CD8-positive, alpha-beta memory T cell (primary cell): ENCODE results near the gene IGHMBP2. TPM values are rescaled to one million over a fixed set of nuclear protein-coding genes. Genes with fewer than 3 reads are reported as not detected.

Experiments
- CTCF ChIA-PET: fragments of 350-600 bp; sonication (Branson Sonifier 250); formaldehyde crosslinking; loops from one replicate; lab custom pipeline; 2021; ENCODE audit warnings: antibody characterized with exemption; lab: Charles Lee
- POLR2A ChIA-PET: fragments of 350-600 bp; sonication (Branson Sonifier 250); formaldehyde crosslinking; loops from one replicate; lab custom pipeline; 2021; ENCODE audit warnings: antibody characterized with exemption; lab: Charles Lee
- DNase-seq, 5 donors: peaks; one replicate each; pipeline versions ENCODE4 v3.0.0 to v3.0.0-alpha.2; 2020 to 2022; ENCODE audit warnings: mixed read lengths in 1 of 5
- H3K27ac ChIP-seq: one replicate; pipeline ENCODE4 v1.7.0; 2013; ENCODE audit warnings: low read depth, mild to moderate bottlenecking, low read length, moderate library complexity
- H3K27me3 ChIP-seq: 2 replicates; pipeline ENCODE4 v1.7.0; 2013; ENCODE audit warnings: low read length, mild to moderate bottlenecking; ENCODE audit not compliant: insufficient read depth, poor library complexity, severe bottlenecking
- H3K36me3 ChIP-seq: 2 replicates; pipeline ENCODE4 v1.7.0; 2013; ENCODE audit warnings: mild to moderate bottlenecking, low read length, moderate library complexity; ENCODE audit not compliant: insufficient read depth
- H3K4me1 ChIP-seq: 2 replicates; pipeline ENCODE4 v1.7.0; 2013; ENCODE audit warnings: mild to moderate bottlenecking, low read length, moderate library complexity; ENCODE audit not compliant: insufficient read depth
- H3K4me3 ChIP-seq: 2 replicates; pipeline ENCODE4 v1.7.0; 2013; ENCODE audit warnings: mild to moderate bottlenecking, low read length
- H3K9me3 ChIP-seq: 2 replicates; pipeline ENCODE4 v1.7.0; 2013; ENCODE audit warnings: mild to moderate bottlenecking, low read length
- H3K27ac Mint-ChIP-seq, 8 donors: one replicate each; pipeline ENCODE4 v1.8.0; 2020 to 2021; ENCODE audit warnings: mixed read lengths in 8 of 8, mild to moderate bottlenecking in 6 of 8, inconsistent platforms in 3 of 8, moderate library complexity in 3 of 8
- H3K27me3 Mint-ChIP-seq, 2 donors: one replicate each; pipeline ENCODE4 v1.8.0; 2020 to 2021; ENCODE audit warnings: mixed read lengths in 2 of 2, mild to moderate bottlenecking in 1 of 2, moderate library complexity in 1 of 2
- H3K36me3 Mint-ChIP-seq, 3 donors: one replicate each; pipeline ENCODE4 v1.8.0; 2020 to 2021; ENCODE audit warnings: mixed read lengths in 3 of 3, inconsistent platforms in 1 of 3, mild to moderate bottlenecking in 1 of 3
- H3K4me1 Mint-ChIP-seq, 3 donors: one replicate each; pipeline ENCODE4 v1.8.0; 2020 to 2021; ENCODE audit warnings: mixed read lengths in 3 of 3, inconsistent platforms in 1 of 3, mild to moderate bottlenecking in 1 of 3
- H3K4me3 Mint-ChIP-seq, 7 donors: one replicate each; pipeline ENCODE4 v1.8.0; 2020 to 2021; ENCODE audit warnings: mixed read lengths in 7 of 7, mild to moderate bottlenecking in 6 of 7, moderate library complexity in 4 of 7, inconsistent platforms in 2 of 7
- H3K9me3 Mint-ChIP-seq, 5 donors: one replicate each; pipeline ENCODE4 v1.8.0; 2020 to 2022; ENCODE audit warnings: mixed read lengths in 5 of 5, mild to moderate bottlenecking in 3 of 5, moderate library complexity in 2 of 5, inconsistent platforms in 1 of 5
- polyA plus RNA-seq: library from polyadenylated mRNA; unstranded; fragments of 300-500 nt; fragmentation: Illumina TruSeq; gene quantifications from one replicate; pipeline ENCODE4 v1.2.3, GENCODE V29; 2021
- total RNA-seq, 2 experiments: library from RNA; stranded (reverse); gene quantifications; one replicate each; pipeline ENCODE4 v1.2.3, GENCODE V29; 2021

Gene IGHMBP2
- total and polyA plus RNA-seq, 3 experiments from 2014 or later, result 9.9 to 27.8 (median 25.7) TPM

DNA sequence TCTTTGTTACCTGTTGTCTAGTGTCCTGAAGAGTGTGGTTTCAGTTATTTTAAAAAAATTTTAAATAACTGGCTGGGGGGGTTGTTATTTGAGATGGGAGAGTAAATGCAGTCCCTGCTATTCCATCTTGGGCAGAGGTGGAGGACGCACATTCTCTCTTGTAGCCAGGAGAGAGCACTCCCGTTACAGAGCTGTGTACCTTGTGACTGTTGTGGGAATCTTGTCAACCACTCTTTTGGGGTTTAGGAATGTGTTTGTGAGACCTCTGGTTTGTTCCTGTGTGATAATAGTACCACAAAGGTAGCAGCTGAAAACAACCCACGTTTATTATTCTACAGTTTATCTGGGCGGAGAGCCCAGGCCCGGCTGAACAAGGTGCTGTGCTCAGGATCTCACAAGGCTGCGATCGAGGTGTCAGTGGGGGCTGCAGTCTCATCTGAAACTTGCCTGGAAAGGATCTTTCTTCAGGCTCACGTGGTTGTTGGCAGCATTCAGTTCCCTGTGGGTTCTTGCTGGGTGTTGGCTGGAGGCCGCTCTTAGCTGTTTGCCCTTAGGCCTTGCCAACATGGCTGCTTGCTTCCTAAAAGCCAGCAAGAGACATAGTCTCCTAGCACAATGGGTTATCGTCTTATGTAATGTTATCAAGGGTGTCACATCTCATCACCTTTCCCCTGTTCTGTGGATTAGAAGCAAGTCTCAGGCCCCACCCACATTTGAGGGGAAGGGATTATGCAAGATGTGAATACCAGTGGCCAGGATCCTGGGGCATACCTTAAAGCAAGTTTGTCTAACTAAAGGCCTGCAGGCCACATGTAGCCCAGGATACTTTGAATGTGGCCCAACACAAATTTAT lies 20.6 kb downstream of the IGHMBP2 start:
- Mint-ChIP-seq H3K27ac (peak overlapping the region in 2 of 8 donors; percentile 20 to 30), H3K4me1 (peaks cover 0 to 4% (median 0%) of the 10 kb centered on the region in 3 donors), H3K9me3 (peaks cover 7 to 27% (median 18%) of the 10 kb centered on the region in 5 donors), H3K4me3 (no peak overlapping the region), H3K36me3 (peaks cover 43 to 93% (median 50%) of the 10 kb centered on the region in 3 donors), H3K27me3 (no peaks in the 10 kb centered on the region)
- H3K4me3 ChIP-seq, result no peak overlapping the region
- H3K27me3 ChIP-seq, result no peaks in the 10 kb centered on the region
- peaks cover 16% of the 10 kb centered on the region for H3K9me3 ChIP-seq
- ChIA-PET CTCF (no interaction called here), POLR2A (no interaction called here)
- H3K27ac ChIP-seq, result no peak overlapping the region
- H3K4me1 ChIP-seq, result no peaks in the 10 kb centered on the region
- peaks cover 55% of the 10 kb centered on the region for H3K36me3 ChIP-seq
- no peak for DNase-seq

DNA sequence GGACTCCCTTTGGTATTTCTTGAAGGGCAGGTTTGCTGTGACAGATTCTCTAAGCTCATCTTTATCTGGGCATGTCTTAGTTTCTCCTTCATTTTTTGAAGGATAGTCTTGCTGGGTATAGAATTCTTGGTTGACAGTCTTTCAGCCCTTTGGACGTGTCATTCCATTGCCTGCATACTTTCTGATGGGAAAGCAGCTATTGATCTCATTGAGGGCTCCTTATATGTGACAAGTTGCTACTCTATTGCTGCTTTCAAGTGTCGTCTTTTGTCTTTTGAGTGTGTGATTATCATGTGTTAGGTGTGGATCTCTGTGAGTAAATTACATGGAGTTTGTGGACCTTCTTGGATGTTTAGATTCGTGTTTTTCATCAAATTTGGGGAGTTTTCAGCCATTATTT lies 21.9 kb downstream of the IGHMBP2 start:
- Histone ChIP-seq H3K4me1 (no peaks in the 10 kb centered on the region), H3K9me3 (peaks cover 16% of the 10 kb centered on the region), H3K27me3 (no peaks in the 10 kb centered on the region), H3K36me3 (peaks cover 62% of the 10 kb centered on the region), H3K4me3 (no peak overlapping the region), H3K27ac (no peak overlapping the region)
- no peaks in the 10 kb centered on the region for H3K27me3 Mint-ChIP-seq
- H3K4me1 Mint-ChIP-seq, result no peaks in the 10 kb centered on the region
- peaks cover 52 to 93% (median 56%) of the 10 kb centered on the region in 3 donors for H3K36me3 Mint-ChIP-seq
- ChIA-PET CTCF (no interaction called here), POLR2A (interaction anchor here (0.7 kb wide), 2 partner anchors 39 to 152 kb away, joined by 9 read pairs; no protein-coding TSS in a partner anchor)
- H3K4me3 Mint-ChIP-seq, result no peak overlapping the region
- H3K9me3 Mint-ChIP-seq, result peaks cover 7 to 27% (median 18%) of the 10 kb centered on the region in 5 donors
- no peak overlapping the region for H3K27ac Mint-ChIP-seq
- no peak for DNase-seq

DNA sequence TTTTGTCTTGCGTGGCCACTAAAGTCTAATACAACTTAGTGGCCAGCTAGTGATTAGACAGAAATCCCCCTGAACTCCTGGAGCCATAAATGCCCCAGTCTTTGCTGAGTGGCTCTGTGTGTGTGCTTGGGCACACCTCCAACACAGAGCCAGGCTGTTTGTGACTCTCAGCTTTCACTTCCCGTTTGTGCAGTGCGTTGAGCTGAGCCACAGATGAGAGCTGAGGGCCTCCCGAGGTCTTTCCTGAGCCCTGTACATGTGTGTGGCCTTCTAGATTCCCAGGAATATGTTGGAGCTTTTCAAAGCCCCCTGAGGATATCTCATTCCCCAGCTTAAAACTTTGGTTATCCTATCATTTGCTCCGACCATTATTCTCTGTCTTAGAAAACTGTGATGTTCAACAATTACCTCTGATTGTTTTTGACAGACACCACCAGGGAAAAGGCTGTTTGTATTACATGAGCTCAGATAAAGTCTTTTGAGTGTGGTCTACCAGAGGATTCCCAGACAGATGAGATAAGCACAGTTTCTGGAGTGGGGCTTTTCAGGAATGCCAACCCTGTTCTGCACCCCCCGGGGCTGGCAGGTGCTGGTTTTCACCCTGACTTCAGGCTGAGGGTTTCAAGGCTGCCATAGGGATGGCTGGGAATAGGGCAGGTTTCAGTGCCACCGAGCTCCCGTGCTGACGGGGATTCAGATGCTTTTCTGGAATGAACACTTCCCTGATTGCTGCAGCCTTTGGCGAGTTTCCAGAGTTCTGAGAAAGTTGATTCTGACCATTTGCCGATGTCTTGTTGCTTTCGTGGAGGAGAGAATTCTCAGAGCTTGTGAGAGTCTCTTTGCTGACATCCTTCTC lies 23.8 kb downstream of the IGHMBP2 start:
- Mint-ChIP-seq H3K27ac (no peak overlapping the region), H3K36me3 (peaks cover 50 to 90% (median 55%) of the 10 kb centered on the region in 3 donors), H3K27me3 (no peaks in the 10 kb centered on the region), H3K9me3 (peaks cover 7 to 27% (median 18%) of the 10 kb centered on the region in 5 donors), H3K4me1 (no peaks in the 10 kb centered on the region), H3K4me3 (no peak overlapping the region)
- no peak for DNase-seq
- H3K4me3 ChIP-seq, result no peak overlapping the region
- H3K9me3 ChIP-seq, result peaks cover 16% of the 10 kb centered on the region
- peaks cover 60% of the 10 kb centered on the region for H3K36me3 ChIP-seq
- no peak overlapping the region for H3K27ac ChIP-seq
- ChIA-PET CTCF (no interaction called here), POLR2A (no interaction called here)
- no peaks in the 10 kb centered on the region for H3K27me3 ChIP-seq
- H3K4me1 ChIP-seq, result no peaks in the 10 kb centered on the region

DNA sequence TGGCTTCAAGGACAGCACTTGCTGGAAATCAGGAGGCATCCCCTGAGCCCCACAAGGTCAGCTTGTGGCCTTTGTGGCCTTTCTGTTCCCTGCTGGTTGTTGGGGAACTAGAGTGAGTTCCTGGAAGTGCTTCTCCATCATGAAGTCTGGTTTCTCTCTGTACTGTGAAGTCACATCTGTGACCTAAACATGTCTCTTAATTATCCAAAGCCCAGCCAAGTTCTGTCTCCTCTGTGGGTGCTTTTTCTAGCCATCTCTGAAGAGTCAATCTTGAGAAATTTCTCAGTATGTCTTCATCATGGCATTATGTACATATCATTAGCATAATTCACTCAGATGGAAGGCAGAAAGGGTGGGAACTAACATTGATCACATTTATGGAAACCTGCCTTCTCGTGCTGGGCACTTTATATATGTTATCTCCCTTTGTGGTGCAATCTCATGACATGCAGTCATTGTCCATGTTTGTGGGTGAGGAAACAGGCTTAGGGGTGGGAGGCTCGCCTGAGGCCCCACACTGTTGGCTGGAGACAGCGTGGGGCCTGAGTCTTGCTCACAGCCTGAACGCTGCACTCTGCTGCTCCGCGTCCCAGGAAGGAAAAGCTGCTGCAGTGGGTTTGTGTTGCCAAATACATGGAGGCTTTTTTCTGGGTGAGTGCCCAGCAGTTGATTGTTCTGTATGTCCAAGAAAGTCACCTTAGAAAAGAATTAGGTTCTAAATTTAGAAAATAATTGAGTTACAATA lies 24.6 kb downstream of the IGHMBP2 start:
- H3K4me1 ChIP-seq, result no peaks in the 10 kb centered on the region
- H3K27ac Mint-ChIP-seq, result no peak overlapping the region
- H3K27ac ChIP-seq, result no peak overlapping the region
- no peak for DNase-seq
- ChIA-PET POLR2A (no interaction called here), CTCF (no interaction called here)
- no peaks in the 10 kb centered on the region for H3K27me3 Mint-ChIP-seq
- peaks cover 46 to 85% (median 49%) of the 10 kb centered on the region in 3 donors for H3K36me3 Mint-ChIP-seq
- no peak overlapping the region for H3K4me3 Mint-ChIP-seq
- H3K9me3 ChIP-seq, result peaks cover 16% of the 10 kb centered on the region
- H3K9me3 Mint-ChIP-seq, result peaks cover 7 to 27% (median 18%) of the 10 kb centered on the region in 5 donors
- no peak overlapping the region for H3K4me3 ChIP-seq
- peaks cover 60% of the 10 kb centered on the region for H3K36me3 ChIP-seq
- no peaks in the 10 kb centered on the region for H3K27me3 ChIP-seq
- H3K4me1 Mint-ChIP-seq, result no peaks in the 10 kb centered on the region

DNA sequence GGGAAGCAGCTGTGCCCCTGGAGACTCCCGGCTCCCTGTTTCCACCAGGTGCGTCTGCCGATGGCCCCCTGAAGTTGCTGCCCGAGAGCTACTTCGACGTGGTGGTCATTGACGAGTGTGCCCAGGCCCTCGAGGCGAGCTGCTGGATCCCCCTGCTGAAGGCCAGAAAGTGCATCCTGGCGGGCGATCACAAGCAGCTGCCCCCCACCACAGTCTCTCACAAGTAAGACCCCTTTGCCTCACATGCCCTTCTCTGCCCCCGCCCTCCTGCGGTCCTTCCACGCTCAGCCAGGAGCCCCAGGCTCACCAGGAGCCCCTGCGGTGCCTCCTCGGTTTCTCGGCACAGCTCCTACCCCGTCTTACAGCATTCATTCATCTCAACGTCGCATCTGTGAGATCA lies 25.4 kb downstream of the IGHMBP2 start:
- Mint-ChIP-seq H3K4me1 (no peaks in the 10 kb centered on the region), H3K27me3 (no peaks in the 10 kb centered on the region), H3K4me3 (no peak overlapping the region), H3K27ac (no peak overlapping the region), H3K9me3 (peaks cover 7 to 27% (median 18%) of the 10 kb centered on the region in 5 donors), H3K36me3 (peaks cover 38 to 85% (median 42%) of the 10 kb centered on the region in 3 donors)
- Histone ChIP-seq H3K27ac (no peak overlapping the region), H3K27me3 (no peaks in the 10 kb centered on the region), H3K4me1 (no peaks in the 10 kb centered on the region), H3K4me3 (no peak overlapping the region), H3K36me3 (peaks cover 53% of the 10 kb centered on the region), H3K9me3 (peaks cover 16% of the 10 kb centered on the region)
- no peak for DNase-seq
- CTCF ChIA-PET, result no interaction called here
- POLR2A ChIA-PET, result no interaction called here

DNA sequence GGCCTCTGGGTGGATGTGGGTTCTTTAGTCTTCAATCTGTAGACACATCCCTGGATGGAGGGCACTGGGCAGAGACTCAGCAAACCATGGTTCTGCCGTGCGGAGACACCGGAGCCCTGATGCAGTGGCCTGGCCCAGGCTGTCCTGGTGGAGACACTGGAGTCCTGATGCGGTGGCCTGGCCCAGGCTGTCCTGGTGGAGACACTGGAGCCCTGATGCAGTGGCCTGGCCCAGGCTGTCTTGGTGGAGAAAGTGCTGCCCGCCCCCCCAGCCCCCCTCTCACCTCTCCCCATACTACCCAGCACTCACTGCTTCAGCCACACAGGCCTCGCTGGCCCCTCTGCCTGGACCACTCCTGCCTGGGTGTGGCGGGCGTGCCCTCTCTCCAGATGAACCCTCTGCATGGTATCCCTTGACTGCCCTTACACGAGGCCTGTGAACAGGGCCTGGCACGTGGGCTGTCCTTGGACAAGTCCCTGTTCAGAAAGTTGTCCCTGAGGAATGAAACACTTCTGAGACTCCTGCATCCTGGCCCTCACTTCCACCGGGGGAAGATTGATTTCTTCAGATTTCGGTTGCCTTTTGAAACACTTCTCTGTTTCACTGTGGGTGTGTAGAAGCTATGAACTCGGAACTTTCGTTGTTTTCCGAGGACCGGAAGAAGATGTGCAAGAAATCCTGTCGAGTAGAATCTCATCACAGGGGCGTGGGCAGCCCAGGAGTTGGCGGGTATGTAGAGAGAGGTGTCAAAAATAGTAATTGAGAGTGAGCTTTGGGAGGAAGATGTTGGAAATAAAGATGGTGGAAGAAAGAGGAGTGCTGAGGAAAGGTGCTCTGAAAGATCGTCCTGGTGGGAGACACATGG lies 26.2 kb downstream of the IGHMBP2 start:
- Histone ChIP-seq H3K36me3 (peaks cover 45% of the 10 kb centered on the region), H3K27ac (no peak overlapping the region), H3K9me3 (peaks cover 9% of the 10 kb centered on the region), H3K4me1 (no peaks in the 10 kb centered on the region), H3K4me3 (no peak overlapping the region), H3K27me3 (no peaks in the 10 kb centered on the region)
- no peak for DNase-seq
- Mint-ChIP-seq H3K4me1 (no peaks in the 10 kb centered on the region), H3K9me3 (peaks cover 6 to 20% (median 15%) of the 10 kb centered on the region in 5 donors), H3K27me3 (no peaks in the 10 kb centered on the region), H3K36me3 (peaks cover 30 to 83% (median 34%) of the 10 kb centered on the region in 3 donors), H3K27ac (no peak overlapping the region), H3K4me3 (no peak overlapping the region)
- CTCF ChIA-PET, result no interaction called here
- POLR2A ChIA-PET, result no interaction called here
